ENCODE measurements around the gene SDHAF1. TPM values are rescaled to one million over a fixed set of nuclear protein-coding genes. Genes with fewer than 3 reads are reported as not detected.
A peak's percentile ranks its signal among the peaks of the same experiment; 100 is the strongest.

Gene SDHAF1
- total RNA-seq, 2 donors from 2014 or later = 32.4 to 75.1 TPM

DNA sequence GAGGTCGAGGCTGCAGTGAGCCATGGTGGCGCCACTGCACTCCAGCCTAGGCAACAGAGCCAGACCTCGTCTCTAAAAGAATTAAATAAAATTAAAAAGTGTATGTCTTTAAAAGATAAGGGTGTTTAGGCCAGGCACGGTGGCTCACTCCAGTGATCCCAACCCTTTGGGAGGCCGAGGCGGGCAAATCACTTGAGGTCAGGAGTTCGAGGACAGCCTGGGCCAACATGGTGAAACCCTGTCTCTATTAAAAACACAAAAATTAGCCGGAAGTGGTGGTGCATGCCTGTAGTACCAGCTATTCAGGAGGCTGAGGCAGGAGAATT, 7.5 kb upstream of the SDHAF1 start:
- TF ChIP-seq, protein P1, sequence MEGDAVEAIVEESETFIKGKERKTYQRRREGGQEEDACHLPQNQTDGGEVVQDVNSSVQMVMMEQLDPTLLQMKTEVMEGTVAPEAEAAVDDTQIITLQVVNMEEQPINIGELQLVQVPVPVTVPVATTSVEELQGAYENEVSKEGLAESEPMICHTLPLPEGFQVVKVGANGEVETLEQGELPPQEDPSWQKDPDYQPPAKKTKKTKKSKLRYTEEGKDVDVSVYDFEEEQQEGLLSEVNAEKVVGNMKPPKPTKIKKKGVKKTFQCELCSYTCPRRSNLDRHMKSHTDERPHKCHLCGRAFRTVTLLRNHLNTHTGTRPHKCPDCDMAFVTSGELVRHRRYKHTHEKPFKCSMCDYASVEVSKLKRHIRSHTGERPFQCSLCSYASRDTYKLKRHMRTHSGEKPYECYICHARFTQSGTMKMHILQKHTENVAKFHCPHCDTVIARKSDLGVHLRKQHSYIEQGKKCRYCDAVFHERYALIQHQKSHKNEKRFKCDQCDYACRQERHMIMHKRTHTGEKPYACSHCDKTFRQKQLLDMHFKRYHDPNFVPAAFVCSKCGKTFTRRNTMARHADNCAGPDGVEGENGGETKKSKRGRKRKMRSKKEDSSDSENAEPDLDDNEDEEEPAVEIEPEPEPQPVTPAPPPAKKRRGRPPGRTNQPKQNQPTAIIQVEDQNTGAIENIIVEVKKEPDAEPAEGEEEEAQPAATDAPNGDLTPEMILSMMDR (IDR thresholded peaks at IDR 0.05) = no peak
- no peak for TF ChIP-seq POLR2AphosphoS5 (IDR thresholded peaks at IDR 0.05)
- H3K27ac ChIP-seq = no peak overlapping the region
- 40% methylated on average over 8 of the region's 8 CpGs for WGBS
- H3K27me3 ChIP-seq (replicated peaks; ENCODE audit: insufficient read depth) = no peaks in the 10 kb centered on the region
- no peaks in the 10 kb centered on the region for H3K4me1 ChIP-seq (replicated peaks)
- intact Hi-C loops (cut with DNase I) = no loop called here
- DNase-seq (ENCODE audit: low spot score) = no peak
- no peaks in the 10 kb centered on the region for H3K9me3 ChIP-seq
- H3K36me3 ChIP-seq = no peaks in the 10 kb centered on the region
- peak overlapping the region in 1 of 2 donors; percentile 28 for H3K4me3 ChIP-seq

DNA sequence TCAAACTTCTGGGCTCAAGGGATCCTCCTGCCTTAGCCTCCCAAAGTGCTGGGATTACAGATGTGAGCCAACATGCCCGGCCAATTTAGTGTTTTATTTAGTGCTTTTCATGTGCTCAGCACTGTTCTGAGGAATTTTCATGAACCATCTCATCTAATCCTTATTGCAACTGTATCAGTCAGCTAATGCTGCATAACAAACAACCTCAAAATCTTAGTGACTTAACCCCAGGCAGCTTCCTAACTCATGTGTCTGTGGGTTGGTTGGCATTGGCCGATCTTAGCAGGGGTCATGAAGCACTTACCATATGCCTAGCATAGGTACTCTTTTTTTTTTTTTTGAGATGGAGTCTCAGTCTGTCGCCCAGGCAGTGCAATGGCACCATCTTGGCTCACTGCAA, 6.2 kb upstream of the SDHAF1 start:
- WGBS = 88% methylated on average over 3 of the region's 3 CpGs
- intact Hi-C loops (cut with DNase I) = no loop called here
- no peak for DNase-seq (ENCODE audit: low spot score)
- Histone ChIP-seq H3K27ac (no peak overlapping the region), H3K27me3 (replicated peaks; ENCODE audit: insufficient read depth) (no peaks in the 10 kb centered on the region), H3K36me3 (no peaks in the 10 kb centered on the region), H3K4me1 (replicated peaks) (no peaks in the 10 kb centered on the region), H3K4me3 (no peak overlapping the region), H3K9me3 (no peaks in the 10 kb centered on the region)
- TF ChIP-seq POLR2A (IDR thresholded peaks at IDR 0.05) (no peak), POLR2AphosphoS5 (IDR thresholded peaks at IDR 0.05) (no peak)
- TF ChIP-seq, protein P1 (IDR thresholded peaks at IDR 0.05) = no peak

DNA sequence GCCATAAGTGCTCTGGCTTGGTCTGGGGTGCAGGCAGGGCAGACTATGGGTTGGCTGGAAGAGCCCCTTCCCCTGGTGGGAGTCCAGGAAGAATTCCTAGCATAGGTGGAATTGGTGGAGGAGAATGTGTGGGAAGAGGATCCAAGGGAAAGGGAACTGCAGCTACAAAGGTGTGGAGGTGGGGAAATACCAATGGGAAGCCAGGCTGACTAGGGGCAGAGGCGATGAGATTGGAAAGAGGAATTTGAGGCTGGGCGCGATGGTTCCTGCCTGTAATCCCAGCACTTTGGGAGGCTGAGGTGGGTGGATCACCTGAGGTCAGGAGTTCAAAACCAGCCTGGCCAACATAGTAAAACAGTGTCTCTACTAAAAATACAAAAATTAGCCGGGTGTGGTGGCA, 4.8 kb upstream of the SDHAF1 start:
- H3K4me3 ChIP-seq = no peak overlapping the region
- intact Hi-C loops (cut with DNase I) = no loop called here
- H3K27ac ChIP-seq = no peak overlapping the region
- H3K9me3 ChIP-seq = no peaks in the 10 kb centered on the region
- 89% methylated on average over 4 of the region's 4 CpGs for WGBS
- H3K4me1 ChIP-seq (replicated peaks) = no peaks in the 10 kb centered on the region
- H3K27me3 ChIP-seq (replicated peaks; ENCODE audit: insufficient read depth) = no peaks in the 10 kb centered on the region
- TF ChIP-seq, protein P1 (IDR thresholded peaks at IDR 0.05) = no peak
- TF ChIP-seq POLR2AphosphoS5 (IDR thresholded peaks at IDR 0.05) = no peak
- TF ChIP-seq POLR2A (IDR thresholded peaks at IDR 0.05) = no peak
- DNase-seq (ENCODE audit: low spot score) = no peak
- no peaks in the 10 kb centered on the region for H3K36me3 ChIP-seq

DNA sequence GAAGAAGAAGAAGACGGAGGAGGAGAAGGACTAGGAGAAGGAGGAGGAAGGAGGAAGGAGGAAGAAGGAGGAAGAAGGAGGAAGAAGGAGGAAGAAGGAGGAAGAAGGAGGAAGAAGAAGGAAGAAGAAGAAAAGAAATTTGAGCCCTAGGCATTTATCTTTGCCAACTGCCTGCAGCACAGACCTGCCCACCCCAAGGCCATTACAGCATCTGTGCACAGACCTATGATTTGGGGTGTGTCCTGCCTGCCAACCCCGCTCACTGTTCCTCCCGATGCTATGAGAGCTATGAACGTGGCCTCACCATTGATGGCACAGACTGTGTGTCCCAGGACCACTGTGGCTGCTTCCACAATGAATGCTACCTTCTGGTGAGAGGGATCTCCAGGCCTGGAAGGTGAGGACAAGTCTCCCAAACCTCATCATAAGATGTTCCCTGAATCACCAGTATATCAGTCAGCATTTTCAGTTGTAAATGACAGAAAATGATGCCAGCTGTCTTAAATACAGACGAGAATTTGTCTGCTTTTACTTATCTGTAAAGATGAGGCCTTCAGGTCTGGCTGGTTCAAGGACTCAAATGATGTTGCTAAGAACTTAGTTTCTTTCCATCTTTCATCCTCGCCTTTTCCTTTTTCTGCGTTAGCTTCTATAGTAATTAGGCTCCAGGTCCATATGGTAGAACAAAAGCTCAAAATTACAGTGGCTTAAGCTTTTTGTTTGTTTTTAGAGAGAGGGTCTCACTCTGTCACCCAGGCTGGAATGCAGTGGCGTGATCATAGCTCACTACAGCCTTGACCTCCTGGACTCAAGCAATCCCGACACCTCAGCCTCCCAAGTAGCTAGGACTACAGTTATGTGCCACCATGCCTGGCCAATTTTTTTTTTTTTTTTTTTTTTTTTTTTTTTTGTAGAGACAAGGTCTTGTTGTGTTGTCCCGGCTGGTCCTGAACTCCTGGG, 3.9 kb upstream of the SDHAF1 start:
- H3K27ac ChIP-seq = no peak overlapping the region
- no peaks in the 10 kb centered on the region for H3K36me3 ChIP-seq
- TF ChIP-seq POLR2AphosphoS5 (IDR thresholded peaks at IDR 0.05) = no peak
- intact Hi-C loops (cut with DNase I) = no loop called here
- 76% methylated on average over 10 of the region's 10 CpGs for WGBS
- H3K4me1 ChIP-seq (replicated peaks) = peaks cover 1% of the 10 kb centered on the region
- H3K9me3 ChIP-seq = no peaks in the 10 kb centered on the region
- H3K27me3 ChIP-seq (replicated peaks; ENCODE audit: insufficient read depth) = no peaks in the 10 kb centered on the region
- no peak overlapping the region for H3K4me3 ChIP-seq
- DNase-seq (ENCODE audit: low spot score) = no peak

DNA sequence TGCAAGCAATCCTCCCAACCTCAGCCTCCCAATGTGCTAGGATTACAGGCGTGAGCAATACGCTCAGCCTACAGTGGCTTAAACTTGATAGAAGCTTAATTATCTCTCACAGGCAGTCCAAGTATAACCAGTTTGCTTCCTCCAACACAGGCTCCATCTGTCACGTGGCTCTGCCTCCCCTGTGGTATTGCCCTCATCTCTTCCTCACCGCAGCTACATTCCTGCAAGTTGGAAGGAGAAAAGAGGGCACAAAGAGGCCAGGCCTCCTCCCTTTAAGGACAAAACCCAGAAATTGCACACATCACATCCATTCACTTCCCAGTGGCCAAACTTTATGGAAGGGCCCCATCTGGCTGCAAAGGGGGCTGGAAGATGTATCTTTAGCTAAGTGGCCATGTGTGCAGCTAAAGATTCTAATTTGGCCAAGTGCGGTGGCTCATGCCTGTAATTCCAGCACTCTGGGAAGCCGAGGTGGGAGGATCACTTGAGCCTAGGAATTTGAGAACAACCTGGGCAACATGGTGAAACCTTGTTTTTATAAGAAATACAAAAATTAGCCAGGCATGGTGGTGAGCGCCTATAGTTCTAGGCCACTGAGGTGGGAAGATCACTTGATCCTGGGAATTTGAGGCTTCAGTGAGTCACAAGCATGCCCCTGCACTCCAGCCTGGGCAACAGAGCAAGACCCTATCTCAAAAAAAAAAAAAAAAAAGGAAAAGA, 3.1 kb upstream of the SDHAF1 start:
- Histone ChIP-seq H3K27me3 (replicated peaks; ENCODE audit: insufficient read depth) (no peaks in the 10 kb centered on the region), H3K9me3 (no peaks in the 10 kb centered on the region), H3K4me1 (replicated peaks) (peaks cover 9% of the 10 kb centered on the region), H3K27ac (no peak overlapping the region), H3K36me3 (no peaks in the 10 kb centered on the region), H3K4me3 (no peak overlapping the region)
- intact Hi-C loops (cut with DNase I) = no loop called here
- 73% methylated on average over 7 of the region's 7 CpGs for WGBS
- no peak for TF ChIP-seq POLR2AphosphoS5 (IDR thresholded peaks at IDR 0.05)
- TF ChIP-seq, protein P1 (IDR thresholded peaks at IDR 0.05) = no peak
- no peak for TF ChIP-seq POLR2A (IDR thresholded peaks at IDR 0.05)
- no peak for DNase-seq (ENCODE audit: low spot score)

Data from prostate gland (tissue), 2 donors.